GM19238 (cell line): Measurements from ENCODE around the gene TP73.

Experiments used
- DNase-seq: peaks from one replicate; pipeline ENCODE4 v3.0.0; 2011; ENCODE audit warnings: low spot score; ENCODE audit not compliant: insufficient read length

The TP73 gene

DNA sequence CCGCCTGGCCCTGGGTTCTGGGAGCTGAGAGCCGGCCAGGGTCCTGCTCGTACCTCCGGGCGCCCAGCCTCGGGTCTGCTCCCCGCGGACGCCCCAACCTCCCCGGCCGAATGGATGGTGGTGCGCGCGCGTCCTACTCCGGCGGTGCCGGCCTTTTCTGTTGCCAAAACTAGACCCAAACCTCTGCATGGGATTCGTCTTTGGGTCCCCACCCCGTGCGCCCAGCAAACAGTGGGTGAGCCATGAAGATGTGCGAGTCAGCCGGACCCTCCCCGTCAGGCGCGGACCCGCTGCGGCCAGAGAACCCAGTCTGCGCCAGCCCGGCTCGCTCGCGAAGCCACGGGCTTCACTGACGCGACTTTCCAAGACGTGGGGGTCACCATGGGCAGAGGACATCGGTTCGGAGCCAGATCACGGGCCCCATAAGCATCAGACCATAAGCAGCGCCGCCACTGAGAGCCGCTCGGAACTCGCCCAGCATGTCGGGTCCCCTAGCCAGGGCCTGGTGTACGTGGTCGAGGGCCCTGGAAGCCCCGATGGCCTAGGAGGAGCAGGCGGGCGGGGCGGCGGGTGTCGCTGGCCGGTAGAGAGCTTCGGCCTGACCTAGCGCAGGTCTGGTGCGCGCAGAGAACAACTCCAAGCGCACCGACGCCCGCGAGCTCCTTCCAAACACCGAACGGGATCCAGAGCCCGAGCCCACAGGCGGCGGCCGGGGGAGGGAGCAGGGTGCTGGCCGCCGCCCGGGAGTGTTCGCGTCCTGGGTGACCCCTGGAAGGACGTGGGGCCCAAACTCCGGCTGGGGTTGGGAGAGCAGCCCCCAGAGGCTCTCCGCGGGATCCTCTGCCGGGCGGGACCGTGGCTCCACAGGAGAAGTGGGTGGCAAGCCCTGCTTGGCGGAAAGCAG is 1.0 kb upstream of the TP73 start:
- no peak for DNase-seq

- no peak for DNase-seq
Measured at GRCh38 chr1:3652548-3653285, 401 bp downstream of the TP73 start.

DNA sequence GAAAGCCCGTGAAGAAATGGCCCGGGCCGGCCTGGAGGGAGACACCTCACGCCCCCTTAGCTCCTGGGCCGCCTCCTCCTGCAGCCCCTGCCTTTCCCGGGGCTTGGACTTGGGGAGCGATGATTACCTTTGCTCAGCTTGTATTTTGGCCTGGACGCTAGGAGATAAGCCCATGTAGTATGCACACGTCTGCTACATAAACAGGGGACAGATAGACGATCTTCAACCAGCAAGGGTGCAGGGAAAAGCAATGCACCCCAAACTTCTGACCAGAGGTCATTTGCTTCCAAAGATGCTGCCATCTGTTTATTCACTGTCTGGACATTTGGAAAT is 936 bp downstream of the TP73 start:
- no peak for DNase-seq

DNA sequence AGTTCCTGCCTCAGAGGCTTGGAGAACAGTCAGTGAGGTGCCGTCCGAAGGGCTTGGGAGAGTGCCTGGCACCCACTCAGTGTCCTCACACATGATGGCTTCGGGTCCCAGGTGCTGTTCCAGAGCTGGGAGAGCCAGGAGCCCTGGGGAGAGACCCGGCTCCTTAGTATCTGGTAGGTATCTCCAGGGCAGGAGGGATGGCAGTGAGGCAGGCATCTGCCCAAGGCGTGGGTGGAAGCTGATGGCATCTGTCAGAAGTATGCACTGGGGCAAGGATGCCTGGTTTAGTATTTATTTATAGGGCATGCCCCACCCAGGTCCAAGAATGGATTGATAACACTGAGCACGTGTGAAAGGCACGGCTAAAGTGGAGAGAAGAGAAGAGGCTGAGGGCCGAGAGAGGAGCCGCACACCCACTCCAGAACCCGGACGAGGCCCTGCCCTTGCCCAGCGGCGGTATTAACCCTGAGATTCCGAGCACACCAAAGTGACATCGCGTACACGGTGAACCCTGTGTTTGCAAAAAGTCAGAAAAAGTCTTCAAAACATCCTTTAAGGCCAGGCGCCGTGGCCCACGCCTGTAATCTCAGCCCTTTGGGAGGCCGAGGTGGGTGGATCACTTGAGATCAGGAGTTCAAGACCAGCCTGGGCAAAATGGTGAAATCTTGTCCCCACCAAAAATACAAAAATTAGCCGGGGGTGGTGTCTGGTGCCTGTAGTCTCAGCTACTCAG is 2.4 kb downstream of the TP73 start:
- no peak for DNase-seq

- peak; percentile 74 for DNase-seq
Measured at GRCh38 chr1:3656450-3657095, 4.3 kb downstream of the TP73 start.

DNA sequence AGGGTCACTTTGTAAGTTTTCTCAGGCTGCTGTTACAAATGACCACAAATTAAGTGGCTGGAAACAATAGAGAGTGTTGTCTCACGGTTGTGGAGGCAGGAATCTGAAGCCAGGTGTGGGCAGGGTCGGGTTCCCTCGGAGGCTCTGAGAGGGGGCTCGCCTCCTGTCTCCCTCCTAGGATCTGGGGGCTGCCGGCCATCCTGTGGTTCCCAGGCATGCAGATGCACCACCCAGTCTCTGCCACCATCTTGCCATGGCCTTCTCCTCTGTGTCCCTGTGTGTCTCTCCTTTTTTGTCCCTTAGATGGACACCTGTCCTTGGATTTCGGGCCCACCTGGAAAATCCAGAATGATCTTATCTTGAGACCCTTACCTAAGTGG is 4.8 kb downstream of the TP73 start:
- DNase-seq = no peak

- DNase-seq = no peak
Measured at GRCh38 chr1:3657578-3658230, 5.4 kb downstream of the TP73 start.

DNA sequence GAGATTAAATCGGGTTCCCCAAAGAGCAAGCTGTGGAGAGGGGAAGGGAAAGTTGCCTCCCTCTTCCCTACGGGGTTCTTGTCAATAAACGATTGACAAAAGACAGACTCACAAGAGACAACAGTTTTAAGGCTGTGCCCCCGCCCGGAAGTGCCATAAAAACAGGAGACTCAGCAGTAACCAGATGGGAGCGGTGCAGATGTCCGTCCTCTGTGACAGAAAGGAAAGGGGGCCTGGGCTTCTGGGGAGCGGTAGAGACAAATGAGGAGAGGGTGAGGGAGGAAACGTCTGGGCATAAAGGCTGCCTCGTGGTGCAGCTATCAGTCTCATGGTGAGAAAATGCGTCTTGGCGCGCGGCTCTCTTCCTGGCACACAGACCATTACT is 5.9 kb downstream of the TP73 start:
- DNase-seq = no peak

DNA sequence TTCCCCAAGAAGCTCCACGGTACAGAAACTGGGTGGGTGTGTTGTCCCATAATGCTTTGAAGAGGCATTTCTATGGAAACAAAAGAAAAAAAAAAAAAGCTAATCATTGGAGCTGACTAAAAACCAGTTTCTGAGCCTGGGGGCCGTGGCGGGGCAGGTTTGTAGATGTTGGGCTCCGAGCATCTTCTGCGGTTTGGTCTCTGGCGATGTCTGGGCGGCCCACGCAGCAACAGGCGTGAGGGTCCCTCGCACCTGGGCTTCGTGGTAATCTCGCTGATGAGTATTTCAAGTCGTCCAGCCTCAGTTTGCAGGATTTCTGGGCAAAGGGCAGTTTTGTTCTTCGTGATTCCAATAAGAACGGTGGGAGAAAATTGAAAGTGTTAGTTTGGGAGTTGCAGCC is 6.8 kb downstream of the TP73 start:
- DNase-seq = no peak

DNA sequence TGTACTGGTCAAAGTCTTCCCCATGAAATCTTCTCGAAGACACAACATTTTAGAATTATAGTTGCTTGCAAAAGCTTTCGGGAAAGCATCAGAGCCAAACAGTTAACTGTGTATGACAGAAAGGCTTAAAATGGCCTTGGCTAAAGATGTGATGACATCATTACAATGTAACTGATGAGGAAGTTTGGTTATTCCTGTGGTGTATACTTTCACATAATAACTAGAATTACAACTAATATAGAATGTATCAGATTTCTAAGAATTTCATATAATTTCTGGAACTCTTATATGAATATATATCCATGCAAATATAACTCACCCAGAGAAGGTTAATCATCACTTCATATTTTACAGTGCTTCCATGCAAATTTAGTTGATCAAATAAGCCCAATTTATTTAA is 8.4 kb downstream of the TP73 start:
- no peak for DNase-seq

- no peak for DNase-seq
Measured at GRCh38 chr1:3661631-3662030, 9.3 kb downstream of the TP73 start.

DNA sequence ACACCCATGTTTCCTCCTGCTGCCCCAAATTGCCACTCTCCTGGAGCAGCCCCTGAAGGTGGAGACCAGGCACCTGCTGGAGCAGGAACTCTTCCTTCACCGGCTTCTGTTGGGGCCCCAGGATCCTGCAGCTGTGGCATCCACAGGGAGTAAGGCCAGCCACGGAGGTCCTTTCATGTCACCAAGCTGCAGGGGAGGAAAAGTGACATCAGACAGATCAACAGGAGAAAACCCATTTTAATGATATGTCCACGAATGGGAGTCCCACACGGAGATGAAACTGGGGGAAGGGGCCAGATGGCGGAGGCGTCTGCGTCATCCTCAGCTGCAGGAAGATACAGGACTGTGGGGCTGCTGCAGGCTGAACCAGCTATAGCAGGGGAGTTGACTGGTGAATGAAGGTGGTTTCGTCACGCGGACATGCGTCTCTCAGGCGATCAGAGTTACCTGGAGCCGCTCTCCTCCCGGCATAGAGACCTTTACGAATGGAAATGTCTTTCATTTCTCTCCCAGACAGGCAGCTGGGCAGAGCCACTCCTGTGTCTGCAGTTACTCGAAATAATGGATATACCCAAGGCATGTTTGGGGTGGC is 9.9 kb downstream of the TP73 start:
- DNase-seq = no peak

DNA sequence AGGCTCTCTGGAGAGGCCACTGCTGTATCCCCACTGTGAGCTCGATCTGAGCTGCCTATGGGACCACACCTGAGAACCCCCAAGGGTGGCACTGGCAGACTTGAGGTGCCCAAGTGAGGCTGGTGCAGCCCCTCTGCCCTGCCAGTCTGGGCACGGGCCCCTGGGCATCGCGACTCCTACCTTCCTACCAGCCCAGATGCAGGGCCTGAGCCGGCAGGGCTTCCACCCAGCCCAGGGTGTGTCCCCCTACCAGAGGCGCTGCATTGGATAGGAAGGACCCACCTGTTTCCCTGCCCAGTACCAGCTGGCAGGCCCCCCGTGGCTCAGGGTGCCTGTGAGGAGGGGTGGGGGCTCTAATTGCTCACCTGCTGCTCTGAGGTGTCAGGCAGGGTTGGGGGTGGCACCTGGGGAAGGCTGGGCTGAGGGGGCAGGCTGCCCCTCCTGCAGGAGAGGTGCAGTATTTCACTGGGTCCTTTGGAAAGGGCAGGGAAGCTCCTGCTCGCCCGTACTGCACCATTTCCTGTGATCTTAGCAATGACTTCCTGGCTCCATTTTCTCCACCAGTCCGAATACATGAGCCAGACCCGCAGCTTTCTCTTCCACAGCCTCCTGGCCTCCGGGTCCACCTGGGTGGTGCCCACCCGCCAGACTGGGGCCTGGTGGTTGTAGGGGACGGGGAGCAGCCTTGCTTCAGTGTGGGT is 11.8 kb downstream of the TP73 start:
- DNase-seq = no peak

DNA sequence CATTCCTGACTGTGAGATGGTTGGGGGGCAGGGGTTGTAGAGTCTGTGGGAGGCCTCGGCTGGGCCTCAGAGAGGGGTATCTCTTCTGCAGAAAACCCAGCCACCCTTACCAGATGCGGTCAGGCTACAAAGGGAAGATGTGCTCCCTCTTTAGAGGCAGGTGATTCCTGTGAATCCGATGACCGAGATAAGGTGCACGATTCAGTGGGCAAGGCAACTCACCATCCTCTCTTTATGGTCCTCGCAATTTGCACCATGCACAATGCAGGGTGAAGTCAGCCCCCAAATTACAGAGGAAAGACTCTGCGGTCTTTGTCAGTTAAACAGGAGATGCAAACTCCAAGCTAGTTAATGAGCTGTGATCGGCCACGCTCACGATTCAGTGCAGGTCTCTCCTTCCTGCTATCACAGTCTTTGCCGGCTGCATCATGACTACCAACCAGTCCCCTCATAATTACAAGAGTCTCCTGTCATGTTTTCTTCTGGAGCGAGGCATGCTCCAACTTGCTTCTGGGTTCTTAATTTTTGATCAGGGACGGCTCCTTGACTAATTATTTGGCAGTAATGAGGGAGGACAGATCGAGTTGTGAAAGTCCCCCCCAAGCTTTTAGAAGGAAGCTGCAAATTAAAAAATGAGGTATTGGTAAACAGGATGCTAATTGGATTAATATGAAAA is 12.5 kb downstream of the TP73 start:
- DNase-seq = no peak

DNA sequence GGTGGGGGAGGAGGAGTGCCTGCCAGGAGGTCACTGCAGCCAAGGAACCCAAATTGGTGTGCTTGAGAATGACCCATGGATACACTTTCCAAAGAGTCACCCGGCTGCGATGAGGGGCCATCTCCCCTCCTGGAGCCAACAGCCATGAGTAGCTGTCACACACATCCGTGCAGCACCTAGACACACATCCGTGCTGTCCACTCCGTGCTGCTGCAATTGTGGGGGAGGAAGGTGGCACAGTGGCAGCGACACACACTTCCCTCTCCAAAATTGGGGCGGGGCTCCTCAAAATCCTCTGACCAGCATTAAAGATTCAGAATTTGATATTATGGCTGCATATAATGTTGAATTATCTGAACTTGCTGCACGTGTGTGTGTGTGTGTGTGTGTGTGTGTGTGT is 15.8 kb downstream of the TP73 start:
- no peak for DNase-seq

- no peak for DNase-seq
Measured at GRCh38 chr1:3668585-3669300, 16.4 kb downstream of the TP73 start.

DNA sequence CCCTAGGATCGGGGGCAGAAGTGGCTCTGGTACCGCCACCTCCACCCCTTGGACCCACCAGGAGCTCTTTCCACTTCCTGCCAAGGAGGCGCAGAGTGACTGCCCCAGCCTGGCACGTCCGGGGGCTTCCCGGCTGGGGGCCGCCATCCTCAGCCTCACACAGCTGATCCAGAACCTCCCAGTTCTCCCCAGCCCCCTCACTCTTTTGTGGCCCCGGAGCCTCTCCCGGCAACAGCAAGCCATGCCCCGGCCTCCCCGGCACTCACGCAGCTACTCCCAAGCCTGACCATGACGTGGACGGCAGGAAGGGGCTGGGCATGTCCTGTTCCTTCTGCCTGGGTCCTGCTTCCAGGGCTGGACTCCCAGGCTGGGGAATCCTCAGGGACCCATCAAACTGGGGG is 17.1 kb downstream of the TP73 start:
- no peak for DNase-seq

DNA sequence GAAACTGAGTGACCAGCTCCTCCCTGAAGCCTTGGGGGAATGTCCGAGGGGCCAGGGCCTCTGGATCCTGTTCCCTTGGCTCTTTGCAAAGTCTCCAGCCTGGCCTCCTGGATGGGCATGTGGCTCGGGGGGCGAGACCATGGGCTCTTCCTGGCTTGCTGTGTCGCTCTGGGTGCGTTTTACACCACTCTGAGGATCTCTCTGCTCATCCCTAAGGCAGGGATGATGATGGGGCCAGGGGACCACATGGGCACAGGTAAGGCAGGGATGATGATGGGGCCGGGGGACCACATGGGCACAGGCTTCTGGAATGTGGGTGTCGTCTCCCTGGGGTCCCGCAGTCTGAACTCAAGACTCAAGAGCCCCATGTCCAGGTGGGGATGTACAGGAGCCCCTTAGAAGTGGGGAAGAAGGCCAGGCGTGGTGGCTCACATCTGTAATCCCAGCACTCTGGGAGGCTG is 17.7 kb downstream of the TP73 start:
- no peak for DNase-seq

- DNase-seq = no peak
Measured at GRCh38 chr1:3670823-3671265, 18.5 kb downstream of the TP73 start.
